ENCODE measurements around the gene GAL. TPM values are rescaled to one million over a fixed set of nuclear protein-coding genes. Genes with fewer than 3 reads are reported as not detected.

The GAL gene
- total RNA-seq, 1 experiment from 2014 or later = 4.4 TPM

DNA sequence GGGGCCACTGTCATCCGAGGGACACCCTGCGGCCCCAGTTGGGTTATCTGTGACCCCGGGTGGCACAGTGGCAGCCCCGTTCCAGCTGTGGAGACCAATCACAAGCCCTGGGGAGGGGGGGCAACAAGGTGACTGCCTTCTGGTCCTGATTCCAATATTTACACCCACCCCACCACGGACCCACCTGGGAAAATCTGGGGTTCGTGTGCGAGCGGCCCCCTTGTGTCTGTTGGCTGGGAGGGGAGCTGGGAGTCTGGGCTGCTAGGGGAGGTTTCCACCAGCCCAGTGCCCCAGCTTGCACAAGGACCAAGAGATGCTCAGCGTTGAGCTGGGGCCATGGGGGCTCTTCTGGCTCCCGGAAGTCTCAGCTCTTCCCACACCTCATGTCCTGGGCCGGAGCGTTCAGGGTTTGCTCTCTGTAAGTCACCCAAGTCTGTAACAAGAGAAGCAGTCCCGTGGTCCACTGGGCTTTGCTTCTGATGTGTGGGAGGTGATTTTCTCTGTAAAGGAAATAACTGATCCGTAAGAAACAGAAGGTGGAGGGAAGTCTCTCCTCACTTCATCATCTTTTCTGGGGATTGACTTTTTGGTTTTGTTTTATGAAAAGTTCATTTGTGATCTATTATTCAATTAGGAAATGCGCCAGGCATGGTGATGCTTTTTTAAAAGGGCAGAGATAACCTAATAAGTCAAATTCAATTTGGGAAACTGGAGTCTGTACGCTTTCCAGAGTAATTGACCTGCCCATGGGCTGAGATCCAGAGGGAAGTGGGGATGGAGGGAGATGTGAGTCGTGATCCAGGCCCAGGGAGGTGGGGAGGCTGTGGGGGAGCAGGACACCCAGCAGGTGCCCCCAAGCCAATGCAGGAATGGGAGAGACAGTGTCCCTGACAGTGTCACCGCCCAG, 22.4 kb upstream of the GAL start:
- Histone ChIP-seq H3K27me3 (replicated peaks; ENCODE audit: insufficient read depth, low read depth, low read length, poor library complexity) (peaks cover 12% of the 10 kb centered on the region), H3K36me3 (ENCODE audit: insufficient read depth, low read length, poor library complexity, severe bottlenecking) (no peaks in the 10 kb centered on the region), H3K4me3 (ENCODE audit: low read depth, low read length, poor library complexity, severe bottlenecking) (no peak overlapping the region), H3K27ac (ENCODE audit: low read depth, low read length, poor library complexity, severe bottlenecking) (no peak overlapping the region), H3K4me1 (ENCODE audit: insufficient read depth, low read length, poor library complexity, severe bottlenecking) (peaks cover 13% of the 10 kb centered on the region), H3K9me3 (ENCODE audit: low read depth, low read length, poor library complexity, severe bottlenecking) (no peaks in the 10 kb centered on the region)
- TF ChIP-seq, protein P1, sequence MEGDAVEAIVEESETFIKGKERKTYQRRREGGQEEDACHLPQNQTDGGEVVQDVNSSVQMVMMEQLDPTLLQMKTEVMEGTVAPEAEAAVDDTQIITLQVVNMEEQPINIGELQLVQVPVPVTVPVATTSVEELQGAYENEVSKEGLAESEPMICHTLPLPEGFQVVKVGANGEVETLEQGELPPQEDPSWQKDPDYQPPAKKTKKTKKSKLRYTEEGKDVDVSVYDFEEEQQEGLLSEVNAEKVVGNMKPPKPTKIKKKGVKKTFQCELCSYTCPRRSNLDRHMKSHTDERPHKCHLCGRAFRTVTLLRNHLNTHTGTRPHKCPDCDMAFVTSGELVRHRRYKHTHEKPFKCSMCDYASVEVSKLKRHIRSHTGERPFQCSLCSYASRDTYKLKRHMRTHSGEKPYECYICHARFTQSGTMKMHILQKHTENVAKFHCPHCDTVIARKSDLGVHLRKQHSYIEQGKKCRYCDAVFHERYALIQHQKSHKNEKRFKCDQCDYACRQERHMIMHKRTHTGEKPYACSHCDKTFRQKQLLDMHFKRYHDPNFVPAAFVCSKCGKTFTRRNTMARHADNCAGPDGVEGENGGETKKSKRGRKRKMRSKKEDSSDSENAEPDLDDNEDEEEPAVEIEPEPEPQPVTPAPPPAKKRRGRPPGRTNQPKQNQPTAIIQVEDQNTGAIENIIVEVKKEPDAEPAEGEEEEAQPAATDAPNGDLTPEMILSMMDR (conservative IDR thresholded peaks at IDR 0.05; ENCODE audit: low read depth, low read length) = no peak
- no peak for TF ChIP-seq EZH2 (IDR thresholded peaks at IDR 0.05; ENCODE audit: borderline replicate concordance, low read depth, low read length, poor library complexity, severe bottlenecking)
- POLR2A ChIA-PET (ENCODE audit: low non-redundant PET) = no interaction called here
- no peak for DNase-seq (ENCODE audit: low spot score)
- no TSS peak for BruUV-seq (replicated peaks)
- intact Hi-C loops (cut with micrococcal nuclease; ENCODE audit: unreplicated experiment) = no loop called here
- CTCF ChIA-PET = no interaction called here

- TF ChIP-seq, protein P1 (conservative IDR thresholded peaks at IDR 0.05; ENCODE audit: low read depth, low read length) = no peak
- no peak for TF ChIP-seq EZH2 (IDR thresholded peaks at IDR 0.05; ENCODE audit: borderline replicate concordance, low read depth, low read length, poor library complexity, severe bottlenecking)
- CTCF ChIA-PET = no interaction called here
- H3K9me3 ChIP-seq (ENCODE audit: low read depth, low read length, poor library complexity, severe bottlenecking) = no peaks in the 10 kb centered on the region
- H3K27ac ChIP-seq (ENCODE audit: low read depth, low read length, poor library complexity, severe bottlenecking) = no peak overlapping the region
- H3K27me3 ChIP-seq (replicated peaks; ENCODE audit: insufficient read depth, low read depth, low read length, poor library complexity) = peaks cover 12% of the 10 kb centered on the region
- no peaks in the 10 kb centered on the region for H3K36me3 ChIP-seq (ENCODE audit: insufficient read depth, low read length, poor library complexity, severe bottlenecking)
- no TSS peak for BruUV-seq (replicated peaks)
- POLR2A ChIA-PET (ENCODE audit: low non-redundant PET) = no interaction called here
- no peak for DNase-seq (ENCODE audit: low spot score)
- intact Hi-C loops (cut with micrococcal nuclease; ENCODE audit: unreplicated experiment) = no loop called here
- H3K4me1 ChIP-seq (ENCODE audit: insufficient read depth, low read length, poor library complexity, severe bottlenecking) = peaks cover 13% of the 10 kb centered on the region
- H3K4me3 ChIP-seq (ENCODE audit: low read depth, low read length, poor library complexity, severe bottlenecking) = no peak overlapping the region
Observed at GRCh38 chr11:68663482-68664010, 20.8 kb upstream of the GAL start.

- H3K27me3 ChIP-seq (replicated peaks; ENCODE audit: insufficient read depth, low read depth, low read length, poor library complexity) = peaks cover 12% of the 10 kb centered on the region
- BruUV-seq (replicated peaks) = no TSS peak
- intact Hi-C loops (cut with micrococcal nuclease; ENCODE audit: unreplicated experiment) = no loop called here
- H3K4me3 ChIP-seq (ENCODE audit: low read depth, low read length, poor library complexity, severe bottlenecking) = no peak overlapping the region
- H3K36me3 ChIP-seq (ENCODE audit: insufficient read depth, low read length, poor library complexity, severe bottlenecking) = no peaks in the 10 kb centered on the region
- peaks cover 8% of the 10 kb centered on the region for H3K4me1 ChIP-seq (ENCODE audit: insufficient read depth, low read length, poor library complexity, severe bottlenecking)
- DNase-seq (ENCODE audit: low spot score) = no peak
- no peaks in the 10 kb centered on the region for H3K9me3 ChIP-seq (ENCODE audit: low read depth, low read length, poor library complexity, severe bottlenecking)
- ChIA-PET CTCF (no interaction called here), POLR2A (ENCODE audit: low non-redundant PET) (no interaction called here)
- no peak overlapping the region for H3K27ac ChIP-seq (ENCODE audit: low read depth, low read length, poor library complexity, severe bottlenecking)
- TF ChIP-seq, protein P1 (conservative IDR thresholded peaks at IDR 0.05; ENCODE audit: low read depth, low read length) = no peak
- no peak for TF ChIP-seq EZH2 (IDR thresholded peaks at IDR 0.05; ENCODE audit: borderline replicate concordance, low read depth, low read length, poor library complexity, severe bottlenecking)
Observed at GRCh38 chr11:68664141-68664540, 20.2 kb upstream of the GAL start.

Measured in A673 (cell line).